ENCODE measurements around the gene NR2C1.

The NR2C1 gene

GRCh38 chr12:94982456-94982855, 91.0 kb downstream of the NR2C1 start:
- H3K9me2 ChIP-seq (replicated peaks; ENCODE audit: insufficient read depth, low read length): no peaks in the 10 kb centered on the region
- TF ChIP-seq EZH2 (optimal IDR thresholded peaks at IDR 0.05; ENCODE audit: low read depth, low read length): no peak
- no peak for TF ChIP-seq EZH2phosphoT487 (IDR thresholded peaks at IDR 0.05; ENCODE audit: low read length)
- TF ChIP-seq CTCF (IDR thresholded peaks at IDR 0.05; ENCODE audit: low read length): no peak
- no peak overlapping the region for H3K9ac ChIP-seq (ENCODE audit: low read length)
- H3K4me1 ChIP-seq (ENCODE audit: low read length): no peaks in the 10 kb centered on the region
- H4K20me1 ChIP-seq (ENCODE audit: insufficient read depth, low read length): no peaks in the 10 kb centered on the region
- no peak overlapping the region for H3K4me3 ChIP-seq (ENCODE audit: low read length)
- H3K27ac ChIP-seq (ENCODE audit: low read length): no peak overlapping the region
- no peak overlapping the region for H3K4me2 ChIP-seq (ENCODE audit: low read depth, low read length)
- no peaks in the 10 kb centered on the region for H3K27me3 ChIP-seq (replicated peaks; ENCODE audit: insufficient read depth, low read length)
- peaks cover 44% of the 10 kb centered on the region for H3K79me2 ChIP-seq (ENCODE audit: low read length)
- no peaks in the 10 kb centered on the region; the same call in 1 of the 2 replicates for H3K36me3 ChIP-seq (replicated peaks; ENCODE audit: insufficient read depth, low read length)
- H3F3A ChIP-seq (ENCODE audit: insufficient read depth, low read length): no peaks in the 10 kb centered on the region
- no peaks in the 10 kb centered on the region for H3K9me3 ChIP-seq (replicated peaks; ENCODE audit: insufficient read depth, low read length)
- H2AFZ ChIP-seq (ENCODE audit: low read length): no peak overlapping the region
- no peak for DNase-seq

- H2AFZ ChIP-seq (ENCODE audit: low read length): no peak overlapping the region
- no peak overlapping the region for H3K27ac ChIP-seq (ENCODE audit: low read length)
- 0 out of 2 replicates have a peak, but pooled peaks cover 3% of the 10 kb centered on the region for H4K20me1 ChIP-seq (ENCODE audit: insufficient read depth, low read length)
- DNase-seq: no peak
- no peaks in the 10 kb centered on the region for H3K4me1 ChIP-seq (ENCODE audit: low read length)
- no peak overlapping the region for H3K4me3 ChIP-seq (ENCODE audit: low read length)
- no peaks in the 10 kb centered on the region for H3K9me3 ChIP-seq (replicated peaks; ENCODE audit: insufficient read depth, low read length)
- no peak overlapping the region for H3K4me2 ChIP-seq (ENCODE audit: low read depth, low read length)
- TF ChIP-seq EZH2 (optimal IDR thresholded peaks at IDR 0.05; ENCODE audit: low read depth, low read length): no peak
- no peak for TF ChIP-seq CTCF (IDR thresholded peaks at IDR 0.05; ENCODE audit: low read length)
- no peak for TF ChIP-seq EZH2phosphoT487 (IDR thresholded peaks at IDR 0.05; ENCODE audit: low read length)
- H3K79me2 ChIP-seq (ENCODE audit: low read length): peaks cover 36% of the 10 kb centered on the region
- no peaks in the 10 kb centered on the region for H3F3A ChIP-seq (ENCODE audit: insufficient read depth, low read length)
- no peaks in the 10 kb centered on the region for H3K9me2 ChIP-seq (replicated peaks; ENCODE audit: insufficient read depth, low read length)
- H3K36me3 ChIP-seq (replicated peaks; ENCODE audit: insufficient read depth, low read length): no peaks in the 10 kb centered on the region; the same call in 1 of the 2 replicates
- H3K27me3 ChIP-seq (replicated peaks; ENCODE audit: insufficient read depth, low read length): no peaks in the 10 kb centered on the region
- no peak overlapping the region for H3K9ac ChIP-seq (ENCODE audit: low read length)
Measured at GRCh38 chr12:94980577-94980976, 92.8 kb downstream of the NR2C1 start.

GRCh38 chr12:94979941-94980340, 93.5 kb downstream of the NR2C1 start:
- no peak overlapping the region for H3K27ac ChIP-seq (ENCODE audit: low read length)
- H3K4me1 ChIP-seq (ENCODE audit: low read length): no peaks in the 10 kb centered on the region
- TF ChIP-seq EZH2phosphoT487 (IDR thresholded peaks at IDR 0.05; ENCODE audit: low read length) (no peak), CTCF (IDR thresholded peaks at IDR 0.05; ENCODE audit: low read length) (no peak)
- H3K9me2 ChIP-seq (replicated peaks; ENCODE audit: insufficient read depth, low read length): no peaks in the 10 kb centered on the region
- no peaks in the 10 kb centered on the region; the same call in 1 of the 2 replicates for H3K36me3 ChIP-seq (replicated peaks; ENCODE audit: insufficient read depth, low read length)
- H3K9ac ChIP-seq (ENCODE audit: low read length): no peak overlapping the region
- peaks cover 36% of the 10 kb centered on the region for H3K79me2 ChIP-seq (ENCODE audit: low read length)
- H3K4me3 ChIP-seq (ENCODE audit: low read length): no peak overlapping the region
- no peak for DNase-seq
- no peaks in the 10 kb centered on the region for H3K9me3 ChIP-seq (replicated peaks; ENCODE audit: insufficient read depth, low read length)
- no peaks in the 10 kb centered on the region for H3F3A ChIP-seq (ENCODE audit: insufficient read depth, low read length)
- H3K27me3 ChIP-seq (replicated peaks; ENCODE audit: insufficient read depth, low read length): no peaks in the 10 kb centered on the region
- no peak overlapping the region for H3K4me2 ChIP-seq (ENCODE audit: low read depth, low read length)
- H4K20me1 ChIP-seq (ENCODE audit: insufficient read depth, low read length): 0 out of 2 replicates have a peak, but pooled peaks cover 3% of the 10 kb centered on the region
- H2AFZ ChIP-seq (ENCODE audit: low read length): no peak overlapping the region

All from MM.1S (cell line).